ENCODE results near the gene OR51A4. TPM values are rescaled to one million over a fixed set of nuclear protein-coding genes. Genes with fewer than 3 reads are reported as not detected.

The OR51A4 gene, protein sequence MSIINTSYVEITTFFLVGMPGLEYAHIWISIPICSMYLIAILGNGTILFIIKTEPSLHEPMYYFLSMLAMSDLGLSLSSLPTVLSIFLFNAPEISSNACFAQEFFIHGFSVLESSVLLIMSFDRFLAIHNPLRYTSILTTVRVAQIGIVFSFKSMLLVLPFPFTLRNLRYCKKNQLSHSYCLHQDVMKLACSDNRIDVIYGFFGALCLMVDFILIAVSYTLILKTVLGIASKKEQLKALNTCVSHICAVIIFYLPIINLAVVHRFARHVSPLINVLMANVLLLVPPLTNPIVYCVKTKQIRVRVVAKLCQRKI
- not detected in 2 replicates for total RNA-seq (2013; cell fraction: nucleolus; rRNA removed)
- not detected in 2 replicates for total RNA-seq (2014; rRNA removed)
- not detected in 2 replicates for total RNA-seq (2014; rRNA removed; fragmentation: Illumina TruSeq; extraction: Trizol)
- not detected in 2 replicates for total RNA-seq (2021)
- not detected for polyA plus RNA-seq (2011; ENCODE audit: low read depth)
- not detected in 2 replicates for polyA plus RNA-seq (2011; rRNA removed)
- polyA plus RNA-seq (2011; cell fraction: cytosol; rRNA removed) = not detected in 2 replicates
- not detected in 2 replicates for polyA plus RNA-seq (2011; cell fraction: nucleus; rRNA removed)
- polyA plus RNA-seq (2012) = not detected in 2 replicates
- not detected in 2 replicates for polyA plus RNA-seq (2014; fragmentation: Illumina TruSeq; extraction: Trizol)
- not detected for polyA plus RNA-seq (2014; fragmentation: Nextera tagmentation; extraction: Ambion mirVana)
- polyA plus RNA-seq (2014; rRNA removed) = not detected in 2 replicates
- not detected for polyA plus RNA-seq (2016; fragmentation: Nextera tagmentation; extraction: Ambion mirVana)
- polyA minus RNA-seq (2011; rRNA and poly(A)+ RNA removed) = not detected in 2 replicates
- not detected in 2 replicates for polyA minus RNA-seq (2011; cell fraction: cytosol; rRNA and poly(A)+ RNA removed)
- not detected in 2 replicates for polyA minus RNA-seq (2011; cell fraction: nucleus; rRNA and poly(A)+ RNA removed)
- not detected for Bru-seq, nascent RNA
- BruChase-seq, experiment 1, labeled RNA remaining after a 6-hour chase = not detected
- not detected for BruChase-seq, experiment 2, labeled RNA remaining after a 2-hour chase
- long read RNA-seq, experiment 1 = 0 reads
- long read RNA-seq, experiment 2 = 0 reads

DNA sequence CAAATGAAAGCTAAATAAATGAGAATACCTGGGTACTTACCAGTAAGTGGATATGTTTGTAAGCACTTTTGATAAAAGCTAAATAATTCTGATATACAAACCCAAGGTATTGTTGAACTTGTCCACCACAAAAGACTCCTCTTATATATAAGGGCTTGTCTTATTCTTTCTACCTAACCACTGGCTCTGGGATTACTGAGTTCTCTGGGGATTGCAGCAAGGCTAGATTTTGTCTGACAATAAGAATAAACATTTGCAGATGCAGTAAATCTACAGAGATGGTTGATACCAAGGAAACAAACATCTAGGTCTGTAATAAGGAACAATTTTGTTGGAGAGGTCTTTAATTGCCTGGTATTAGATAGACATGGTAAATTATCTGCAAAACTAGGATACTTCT lies at the start of gene OR51A4:
TSS of gene OR51A4 (minus strand) at position 101 of the 400 bp plus-strand sequence. CDS start 505 bp downstream, outside the sequence.
- ATAC-seq = no peak

More for the DNA sequence above, at the start of gene OR51A4:
- FAIRE-seq (no peak), DNase-seq (ENCODE audit: low read depth, low spot score) (no peak)
- Histone ChIP-seq H3K27ac (ENCODE audit: control insufficient read depth, insufficient read depth) (no peak within 1 kb of the TSS), H3K4me3 (no peak within 1 kb of the TSS), H3K79me2 (ENCODE audit: control insufficient read depth, insufficient read depth, low read length) (no peaks in the 10 kb centered on the region), H2AFZ (ENCODE audit: control insufficient read depth, low read depth, low read length) (no peak within 1 kb of the TSS), H3K9me3 (replicated peaks; ENCODE audit: control insufficient read depth, insufficient read depth, low read length) (no peaks in the 10 kb centered on the region), H3K4me1 (ENCODE audit: control insufficient read depth, insufficient read depth, low read length) (no peaks in the 10 kb centered on the region), H3K4me2 (ENCODE audit: control insufficient read depth, insufficient read depth) (no peak within 1 kb of the TSS), H3K27me3 (replicated peaks in 1 of 2; ENCODE audit: control insufficient read depth in 2 of 2, insufficient read depth in 2 of 2, low read length in 1 of 2) (no peaks in the 10 kb centered on the region), H4K20me1 (ENCODE audit: control insufficient read depth, insufficient read depth) (no peaks in the 10 kb centered on the region), H3K9ac (ENCODE audit: control insufficient read depth, insufficient read depth, low read length) (no peak within 1 kb of the TSS), H3K36me3 (ENCODE audit: control insufficient read depth in 2 of 2, insufficient read depth in 2 of 2, low read length in 1 of 2) (no peaks in the 10 kb centered on the region)
- ChIA-PET CTCF (no interaction called here), RAD21 (ENCODE audit: unreplicated experiment) (no interaction called here), POLR2A (no interaction called here), SMC1A (ENCODE audit: uncharacterized antibody, unreplicated experiment) (no interaction called here)
- no TSS peak for BruUV-seq (replicated peaks)
- no peak for TF ChIP-seq FOXK2 (IDR thresholded peaks at IDR 0.05)
- TF ChIP-seq SMAD5 (IDR thresholded peaks at IDR 0.05; ENCODE audit: low read depth) = no peak
- TF ChIP-seq NRF1 (conservative IDR thresholded peaks at IDR 0.05; ENCODE audit: low read depth, low read length) = no peak
- TF ChIP-seq SUZ12 (IDR thresholded peaks at IDR 0.05; ENCODE audit: unreplicated experiment) = no peak
- TF ChIP-seq KAT2A (conservative IDR thresholded peaks at IDR 0.05; ENCODE audit: control insufficient read depth, low read depth, low read length) = no peak
- TF ChIP-seq SUPT20H (IDR thresholded peaks at IDR 0.05; ENCODE audit: borderline replicate concordance, control insufficient read depth, low read depth, low read length) = no peak
- TF ChIP-seq MYB (IDR thresholded peaks at IDR 0.05; ENCODE audit: borderline replicate concordance, low read depth, low read length) = no peak
- TF ChIP-seq, protein P1, sequence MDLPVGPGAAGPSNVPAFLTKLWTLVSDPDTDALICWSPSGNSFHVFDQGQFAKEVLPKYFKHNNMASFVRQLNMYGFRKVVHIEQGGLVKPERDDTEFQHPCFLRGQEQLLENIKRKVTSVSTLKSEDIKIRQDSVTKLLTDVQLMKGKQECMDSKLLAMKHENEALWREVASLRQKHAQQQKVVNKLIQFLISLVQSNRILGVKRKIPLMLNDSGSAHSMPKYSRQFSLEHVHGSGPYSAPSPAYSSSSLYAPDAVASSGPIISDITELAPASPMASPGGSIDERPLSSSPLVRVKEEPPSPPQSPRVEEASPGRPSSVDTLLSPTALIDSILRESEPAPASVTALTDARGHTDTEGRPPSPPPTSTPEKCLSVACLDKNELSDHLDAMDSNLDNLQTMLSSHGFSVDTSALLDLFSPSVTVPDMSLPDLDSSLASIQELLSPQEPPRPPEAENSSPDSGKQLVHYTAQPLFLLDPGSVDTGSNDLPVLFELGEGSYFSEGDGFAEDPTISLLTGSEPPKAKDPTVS (IDR thresholded peaks at IDR 0.05; ENCODE audit: low read depth, low read length) = no peak
- no peak for TF ChIP-seq ZNF24 (IDR thresholded peaks at IDR 0.05)
- in situ Hi-C loops (cut with MboI) = no loop called here
- intact Hi-C loops (cut with micrococcal nuclease; ENCODE audit: unreplicated experiment) = no loop called here

Data from GM12878 (cell line).